ENCODE data around the gene ARHGAP24.

GRCh38 chr4:85555206-85555605, 80.3 kb downstream of the ARHGAP24 start:
- TF ChIP-seq CTCF (conservative IDR thresholded peaks at IDR 0.05 in 1 of 2, IDR thresholded peaks at IDR 0.05 in 1 of 2; ENCODE audit: extremely low read depth in 1 of 2, insufficient read depth in 1 of 2, low read depth in 1 of 2, low read length in 2 of 2) (no peak), EZH2 (IDR thresholded peaks at IDR 0.05; ENCODE audit: borderline replicate concordance, low read length) (no peak)

Measured in mammary epithelial cell (primary cell).